K562 (cell line): ENCODE results near the gene UBL7. TPM values are rescaled to one million over a fixed set of nuclear protein-coding genes. Genes with fewer than 3 reads are reported as not detected.
A peak's percentile ranks its signal among the peaks of the same experiment; 100 is the strongest.

Experiments used
- CBFA2T2 ChIP-seq: fragments of 450-650 bp; conservative IDR thresholded peaks from 2 replicates; pipeline ENCODE4 v1.6.1; 2017; ENCODE audit warnings: mild to moderate bottlenecking
- CHD7 ChIP-seq: fragments of 200-600 bp; sonication (generic); IDR thresholded peaks from one replicate; pipeline ENCODE4 v1.6.1; 2012; ENCODE audit warnings: mild to moderate bottlenecking, low read depth, low read length, inconsistent platforms
- EGR1 ChIP-seq: fragments of 450-650 bp; conservative IDR thresholded peaks from 2 replicates; pipeline ENCODE4 v1.6.1; 2017; ENCODE audit warnings: mild to moderate bottlenecking
- FOXM1 ChIP-seq, 2 experiments: fragments of 450-650 bp in 1 of 2; sonication (generic) in 1 of 2; formaldehyde crosslinking in 1 of 2; IDR thresholded peaks; 2 replicates each; pipeline versions ENCODE4 v1.6.1 to v1.9.0; 2017 to 2022; ENCODE audit warnings: low read depth in 2 of 2, mild to moderate bottlenecking in 2 of 2, missing genetic modification reagents in 1 of 2, moderate library complexity in 1 of 2
- GATAD2A ChIP-seq: fragments of 450-650 bp; IDR thresholded peaks from 2 replicates; pipeline ENCODE4 v1.6.1; 2017
- HDAC6 ChIP-seq: IDR thresholded peaks from 2 replicates; pipeline ENCODE4 v1.6.1; 2012; ENCODE audit warnings: low read depth, mild to moderate bottlenecking, control low read depth, inconsistent platforms, low read length, moderate library complexity
- JUN ChIP-seq, 2 experiments: sonication (generic) in 1 of 2; formaldehyde crosslinking in 1 of 2; IDR thresholded peaks; 2 replicates each; pipeline versions ENCODE4 v1.6.1 to v1.8.0; 2012 to 2022; ENCODE audit warnings: borderline replicate concordance in 2 of 2, mild to moderate bottlenecking in 2 of 2, improper control_type of control experiment in 1 of 2, low read depth in 1 of 2, low read length in 1 of 2, missing genetic modification reagents in 1 of 2
- MNT ChIP-seq, 2 experiments: fragments of 450-650 bp; conservative IDR thresholded peaks; 2 replicates each; pipeline ENCODE4 v1.6.1; 2017; ENCODE audit warnings: mild to moderate bottlenecking in 2 of 2, moderate library complexity in 2 of 2
- MXD1 ChIP-seq: fragments of 250-450 bp; sonication (Bioruptor Pico); IDR thresholded peaks from 2 replicates; pipeline ENCODE4 v1.8.0; 2021; ENCODE audit warnings: borderline replicate concordance, mild to moderate bottlenecking, moderate library complexity; ENCODE audit not compliant: poor library complexity, severe bottlenecking
- NR2C1 ChIP-seq, 2 experiments: fragments of 450-650 bp; IDR thresholded peaks; 2 replicates each; pipeline ENCODE4 v1.6.1; 2017; ENCODE audit warnings: mild to moderate bottlenecking in 2 of 2, antibody characterized with exemption in 1 of 2, inconsistent platforms in 1 of 2, missing compliant biosample characterization in 1 of 2, missing genetic modification characterization in 1 of 2
- NR2F6 ChIP-seq: fragments of 450-650 bp; formaldehyde crosslinking; IDR thresholded peaks from 2 replicates; pipeline ENCODE4 v1.4.0; 2020; ENCODE audit warnings: mild to moderate bottlenecking
- TAF7 ChIP-seq: fragments of 450-650 bp; IDR thresholded peaks from 2 replicates; pipeline ENCODE4 v1.6.1; 2016; ENCODE audit warnings: missing genetic modification characterization, missing compliant biosample characterization
- ZBTB1 ChIP-seq: sonication (generic); formaldehyde crosslinking; IDR thresholded peaks from 2 replicates; pipeline ENCODE4 v1.8.1; 2023; ENCODE audit warnings: missing genetic modification reagents, low read depth, mild to moderate bottlenecking, borderline replicate concordance
- polyA plus RNA-seq, 8 experiments: library from polyadenylated mRNA; depleted of rRNA in 4 of 8; stranded (reverse) in 5 of 8; unstranded in 3 of 8; fragments of >200 nt; fragmentation: Nextera tagmentation in 2 of 8; fragmentation: Illumina TruSeq in 1 of 8; extraction: Ambion mirVana in 2 of 8; extraction: Trizol in 1 of 8; gene quantifications; 2 replicates each; pipeline versions ENCODE4 v1.2.1 to v1.2.3, GENCODE V29; 2011 to 2014; ENCODE audit warnings: inconsistent platforms in 1 of 8, missing spikeins in 1 of 8
- total RNA-seq, 7 experiments: library from RNA; depleted of rRNA in 6 of 7; stranded (reverse); fragments of >200 nt in 6 of 7; fragmentation: Illumina TruSeq in 2 of 7; extraction: Trizol in 2 of 7; gene quantifications; 2 replicates each; pipeline versions ENCODE4 v1.2.1 to v1.2.3, GENCODE V29; 2011 to 2021; ENCODE audit warnings: low replicate concordance in 1 of 7

The UBL7 gene
- total and polyA plus RNA-seq, 9 of the 15 experiments (the other 6 are each of a cell fraction or from before 2014, with no cell fraction given): 19.2 to 63.4 (median 44.9) TPM

GRCh38 chr15:74425630-74426029 is 35.3 kb downstream of the UBL7 start (continued):
- no peak for TF ChIP-seq CHD7
- no peak for TF ChIP-seq JUN (IDR thresholded peaks at IDR 0.05; ENCODE audit: borderline replicate concordance, low read depth, low read length)
- TF ChIP-seq JUN (CRISPR knock-in tag; IDR thresholded peaks at IDR 0.05; ENCODE audit: borderline replicate concordance): no peak
- peak in 1 of 2 experiments; percentile 80; a peak in 3 of 4 replicates for TF ChIP-seq MNT (conservative IDR thresholded peaks at IDR 0.05)
- TF ChIP-seq NR2F6 (CRISPR knock-in tag): no peak
- TF ChIP-seq HDAC6: no peak
- TF ChIP-seq MXD1: no peak
- no peak for TF ChIP-seq ZBTB1 (CRISPR knock-in tag)
- TF ChIP-seq TAF7 (tag): no peak
- TF ChIP-seq EGR1: peak; percentile 23; the same call in 1 of the 2 replicates
- TF ChIP-seq GATAD2A: peak; percentile 34; the same call in 1 of the 2 replicates
- TF ChIP-seq CBFA2T2: peak; percentile 80
- TF ChIP-seq NR2C1 (IDR thresholded peaks at IDR 0.05): peak; percentile 68; the same call in 1 of the 2 replicates
- peak; percentile 90 for TF ChIP-seq NR2C1 (tag; IDR thresholded peaks at IDR 0.05)
- no peak for TF ChIP-seq FOXM1 (IDR thresholded peaks at IDR 0.05; ENCODE audit: low read depth)
- no peak for TF ChIP-seq FOXM1 (CRISPR knock-in tag; IDR thresholded peaks at IDR 0.05; ENCODE audit: low read depth)
